Esophagus squamous epithelium (tissue), 5 donors: ENCODE results near the gene ASCL5. TPM values are rescaled to one million over a fixed set of nuclear protein-coding genes. Genes with fewer than 3 reads are reported as not detected.

ENCODE experiments used
- DNase-seq: peaks from one replicate; lab custom pipeline; 2025; lab: John Stamatoyannopoulos, UW
- H3K27ac ChIP-seq, 4 donors: fragments of 200-600 bp; sonication (generic); one replicate each; pipeline ENCODE4 v1.5.1; 2016 to 2019; ENCODE audit warnings: mild to moderate bottlenecking in 1 of 4
- H3K27me3 ChIP-seq, 4 donors: fragments of 200-600 bp; sonication (generic); 1 replicate in 3 of 4; 2 replicates in 1 of 4; pipeline versions ENCODE4 v1.5.1 to v1.6.0; 2017 to 2021; ENCODE audit warnings: antibody characterized with exemption in 1 of 4
- H3K36me3 ChIP-seq, 3 donors: fragments of 200-600 bp; sonication (generic); one replicate each; pipeline ENCODE4 v1.5.1; 2016 to 2019
- H3K4me1 ChIP-seq, 3 donors: fragments of 200-600 bp; sonication (generic); one replicate each; pipeline ENCODE4 v1.5.1; 2017 to 2019
- H3K4me3 ChIP-seq, 4 donors: fragments of 200-600 bp; sonication (generic); 1 replicate in 3 of 4; 2 replicates in 1 of 4; pipeline ENCODE4 v1.5.1; 2016 to 2019; ENCODE audit warnings: mild to moderate bottlenecking in 2 of 4, moderate library complexity in 1 of 4
- H3K9me3 ChIP-seq, 3 donors: fragments of 200-600 bp; sonication (generic); one replicate each; pipeline ENCODE4 v1.5.1; 2016 to 2019
- POLR2A ChIP-seq, 4 donors: fragments of 450-650 bp; IDR thresholded peaks; one replicate each; pipeline ENCODE4 v1.6.1; 2017; ENCODE audit warnings: antibody characterized with exemption in 4 of 4, mild to moderate bottlenecking in 4 of 4, moderate library complexity in 3 of 4
- WGBS, 2 donors: methylation state at CpG; one replicate each; pipeline ENCODE4 v1.1.5; 2018; 5-methylcytosine and 5-hydroxymethylcytosine counted together
- intact Hi-C: fragments of 100-400 bp; cut with DNase I; formaldehyde crosslinking; loops from one replicate; pipeline ENCODE4 v1.15.0; 2022
- total RNA-seq, 4 donors: library from RNA; depleted of rRNA; stranded (reverse); fragments of >200 nt; gene quantifications; one replicate each; pipeline ENCODE4 v1.1.0, GENCODE V29; 2016
- TF ChIP-seq, protein P1 (sequence below), 6 experiments: fragments of 450-650 bp in 4 of 6; fragments of 200-600 bp in 2 of 6; sonication (generic) in 2 of 6; IDR thresholded peaks; one replicate each; pipeline ENCODE4 v1.5.1; 2016 to 2019; ENCODE audit warnings: antibody characterized with exemption in 6 of 6, mild to moderate bottlenecking in 4 of 6, moderate library complexity in 4 of 6
- donor health status: DM: yes; HTN: yes; CAD: no.

The ASCL5 gene
- total RNA-seq, 4 donors from 2014 or later = not detected

DNA sequence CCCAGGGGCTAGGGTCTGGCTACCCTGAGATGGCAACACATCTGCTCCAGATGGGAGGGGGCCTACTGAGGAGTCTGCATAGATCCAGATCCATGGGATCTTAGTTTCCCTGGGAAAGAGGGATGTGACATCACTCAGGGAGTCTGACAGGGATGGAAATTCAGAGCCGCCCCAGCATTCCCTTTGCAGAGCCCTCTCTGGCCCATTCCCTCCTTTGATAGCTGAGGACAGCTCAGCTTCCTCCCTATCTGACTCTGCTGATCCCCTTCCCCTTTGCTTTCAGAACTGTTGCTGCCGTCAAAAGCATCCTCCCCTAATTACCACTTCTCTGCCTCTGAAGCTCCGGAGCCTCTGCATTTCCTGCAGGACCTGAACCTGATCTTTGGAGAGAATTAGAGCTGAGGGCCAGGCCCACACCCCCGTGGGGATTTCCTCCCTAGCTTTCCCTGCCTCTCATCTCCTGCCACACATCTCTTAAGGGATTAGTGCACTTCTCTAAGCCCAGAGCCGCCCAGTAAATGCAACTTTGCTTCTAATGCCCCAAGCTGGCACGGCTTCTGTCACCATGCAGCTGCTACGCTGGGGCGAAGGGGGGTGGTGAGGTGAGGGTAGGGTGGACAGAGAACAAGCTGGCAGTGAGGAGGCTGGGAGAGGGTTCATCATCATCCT, 9.5 kb upstream of the ASCL5 start:
- H3K27ac ChIP-seq = peak overlapping the region in 2 of 4 donors; percentile 66 to 81
- 54 to 65% methylated on average over 3 to 4 of the region's 8 CpGs for WGBS, 2 donors
- H3K4me1 ChIP-seq = peaks cover 18 to 54% (median 25%) of the 10 kb centered on the region in 3 donors
- H3K4me3 ChIP-seq = no peak overlapping the region
- no peak for DNase-seq
- TF ChIP-seq POLR2A (IDR thresholded peaks at IDR 0.05) = no peak
- TF ChIP-seq, protein P1, sequence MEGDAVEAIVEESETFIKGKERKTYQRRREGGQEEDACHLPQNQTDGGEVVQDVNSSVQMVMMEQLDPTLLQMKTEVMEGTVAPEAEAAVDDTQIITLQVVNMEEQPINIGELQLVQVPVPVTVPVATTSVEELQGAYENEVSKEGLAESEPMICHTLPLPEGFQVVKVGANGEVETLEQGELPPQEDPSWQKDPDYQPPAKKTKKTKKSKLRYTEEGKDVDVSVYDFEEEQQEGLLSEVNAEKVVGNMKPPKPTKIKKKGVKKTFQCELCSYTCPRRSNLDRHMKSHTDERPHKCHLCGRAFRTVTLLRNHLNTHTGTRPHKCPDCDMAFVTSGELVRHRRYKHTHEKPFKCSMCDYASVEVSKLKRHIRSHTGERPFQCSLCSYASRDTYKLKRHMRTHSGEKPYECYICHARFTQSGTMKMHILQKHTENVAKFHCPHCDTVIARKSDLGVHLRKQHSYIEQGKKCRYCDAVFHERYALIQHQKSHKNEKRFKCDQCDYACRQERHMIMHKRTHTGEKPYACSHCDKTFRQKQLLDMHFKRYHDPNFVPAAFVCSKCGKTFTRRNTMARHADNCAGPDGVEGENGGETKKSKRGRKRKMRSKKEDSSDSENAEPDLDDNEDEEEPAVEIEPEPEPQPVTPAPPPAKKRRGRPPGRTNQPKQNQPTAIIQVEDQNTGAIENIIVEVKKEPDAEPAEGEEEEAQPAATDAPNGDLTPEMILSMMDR (IDR thresholded peaks at IDR 0.05) = no peak
- H3K27me3 ChIP-seq = no peaks in the 10 kb centered on the region
- H3K36me3 ChIP-seq = peaks cover 4 to 56% (median 16%) of the 10 kb centered on the region in 3 donors
- no peaks in the 10 kb centered on the region for H3K9me3 ChIP-seq
- intact Hi-C loops = no loop called here

DNA sequence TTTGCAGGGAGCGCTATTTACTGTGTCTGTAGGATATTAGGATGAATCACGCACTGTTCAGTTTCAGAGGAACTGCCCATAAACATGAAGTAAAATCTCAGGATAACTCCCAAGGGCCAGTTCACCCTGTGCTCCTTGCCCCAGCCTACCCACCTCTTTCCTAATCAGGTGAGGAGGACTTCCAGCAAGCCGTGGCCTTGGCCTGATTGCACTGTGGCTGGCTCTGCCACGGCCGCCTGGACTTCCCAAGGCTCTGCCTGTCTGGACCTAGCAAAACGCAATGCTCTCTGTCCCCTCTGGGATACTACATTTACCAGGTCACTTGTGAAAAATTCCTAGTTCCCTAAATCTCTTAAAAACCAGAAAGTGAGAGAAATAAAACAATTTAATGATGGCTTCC, 7.4 kb upstream of the ASCL5 start:
- intact Hi-C loops = no loop called here

DNA sequence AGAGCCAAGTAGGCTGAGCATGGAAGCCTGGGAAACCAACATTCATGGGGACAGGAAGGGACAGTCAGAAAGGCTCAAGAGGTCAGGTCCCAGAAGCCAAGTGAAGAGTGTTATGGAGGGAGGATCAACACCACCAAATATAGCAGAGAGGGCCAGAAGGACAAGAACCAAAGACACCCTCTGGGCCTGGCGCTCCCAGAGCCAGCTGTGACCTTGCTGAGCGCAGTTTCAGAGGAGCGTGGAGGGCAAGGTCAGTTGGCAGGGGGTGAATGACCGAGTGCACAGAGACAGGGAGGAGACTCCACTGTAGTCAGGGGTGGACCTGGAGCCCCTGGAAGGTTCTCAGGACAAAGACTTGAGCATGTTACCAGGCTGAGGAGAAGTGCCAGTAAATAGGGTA, 4.4 kb upstream of the ASCL5 start:
- Histone ChIP-seq H3K36me3 (peaks cover 4 to 29% (median 11%) of the 10 kb centered on the region in 3 donors), H3K4me3 (no peak overlapping the region), H3K27ac (no peak overlapping the region), H3K9me3 (no peaks in the 10 kb centered on the region), H3K4me1 (peaks cover 0 to 13% (median 10%) of the 10 kb centered on the region in 3 donors), H3K27me3 (peaks cover 0 to 26% (median 0%) of the 10 kb centered on the region in 4 donors)
- WGBS, 2 donors = 57 to 66% methylated on average over 4 of the region's 4 CpGs
- intact Hi-C loops = no loop called here
- no peak for DNase-seq
- no peak for TF ChIP-seq POLR2A (IDR thresholded peaks at IDR 0.05)
- TF ChIP-seq, protein P1 (IDR thresholded peaks at IDR 0.05) = no peak

More for the DNA sequence above, 7.4 kb upstream of the ASCL5 start:
- no peaks in the 10 kb centered on the region for H3K9me3 ChIP-seq
- no peak overlapping the region for H3K27ac ChIP-seq
- no peak for DNase-seq
- no peaks in the 10 kb centered on the region for H3K27me3 ChIP-seq
- H3K4me3 ChIP-seq = no peak overlapping the region
- TF ChIP-seq, protein P1 (IDR thresholded peaks at IDR 0.05) = no peak
- no peak for TF ChIP-seq POLR2A (IDR thresholded peaks at IDR 0.05)
- 82 to 87% methylated on average over 4 to 6 of the region's 6 CpGs for WGBS, 2 donors
- H3K4me1 ChIP-seq = peaks cover 13 to 33% (median 25%) of the 10 kb centered on the region in 3 donors
- H3K36me3 ChIP-seq = peaks cover 4 to 37% (median 11%) of the 10 kb centered on the region in 3 donors

DNA sequence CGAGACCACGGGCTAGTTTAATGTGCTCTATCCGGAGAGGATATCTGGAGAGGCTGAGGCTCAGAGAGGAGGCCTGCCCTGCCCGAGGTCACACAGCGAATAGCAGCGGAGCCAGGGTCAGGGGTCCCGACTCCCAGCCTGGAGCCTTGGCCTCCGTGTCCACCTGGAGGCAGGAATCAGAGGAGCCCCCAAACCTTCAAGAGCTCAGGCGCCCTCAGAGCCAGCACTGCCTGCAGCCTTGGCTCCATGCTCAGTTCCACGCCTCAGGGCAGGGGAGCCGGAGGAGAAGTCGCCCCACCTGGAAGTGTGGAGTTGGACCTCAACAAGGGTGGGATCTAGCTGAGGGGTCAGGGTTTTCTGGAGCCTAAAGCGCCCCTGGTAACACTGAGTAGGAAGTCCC, 2.0 kb upstream of the ASCL5 start:
- Histone ChIP-seq H3K27me3 (peaks cover 0 to 49% (median 0%) of the 10 kb centered on the region in 4 donors), H3K36me3 (peaks cover 0 to 6% (median 0%) of the 10 kb centered on the region in 3 donors), H3K9me3 (no peaks in the 10 kb centered on the region), H3K4me3 (no peak overlapping the region), H3K4me1 (peaks cover 0 to 23% (median 12%) of the 10 kb centered on the region in 3 donors), H3K27ac (no peak overlapping the region)
- no peak for DNase-seq
- TF ChIP-seq, protein P1 (IDR thresholded peaks at IDR 0.05) = no peak
- no peak for TF ChIP-seq POLR2A (IDR thresholded peaks at IDR 0.05)
- WGBS, 2 donors = 79 to 96% methylated on average over 3 to 4 of the region's 13 CpGs
- intact Hi-C loops = no loop called here

DNA sequence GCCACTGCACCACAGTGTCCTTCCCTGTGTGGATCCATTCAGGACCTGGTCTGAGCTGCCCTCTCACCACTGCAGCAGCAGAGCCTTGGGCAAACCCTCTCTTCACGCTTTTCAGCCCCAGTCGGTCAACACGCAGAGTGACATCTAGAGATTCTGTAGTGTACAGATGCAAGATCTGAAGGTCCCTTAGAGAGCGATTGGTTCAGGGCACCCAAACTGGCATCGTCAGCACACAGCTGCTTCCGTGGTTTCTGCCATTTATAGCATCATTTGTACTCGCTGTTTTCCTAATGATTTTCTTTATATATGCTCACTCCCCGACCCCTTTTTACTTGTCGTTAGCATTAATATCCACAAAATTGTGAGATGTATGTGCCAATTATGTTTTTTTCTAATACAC, 1.5 kb upstream of the ASCL5 start:
- DNase-seq = no peak
- Histone ChIP-seq H3K36me3 (peaks cover 0 to under 1% (median 0%) of the 10 kb centered on the region in 3 donors), H3K4me1 (peaks cover 0 to 23% (median 12%) of the 10 kb centered on the region in 3 donors), H3K4me3 (no peak overlapping the region), H3K9me3 (no peaks in the 10 kb centered on the region), H3K27me3 (peaks cover 0 to 54% (median under 1%) of the 10 kb centered on the region in 4 donors), H3K27ac (no peak overlapping the region)
- TF ChIP-seq, protein P1 (IDR thresholded peaks at IDR 0.05) = no peak
- intact Hi-C loops = no loop called here
- 71 to 94% methylated on average over 6 to 9 of the region's 9 CpGs for WGBS, 2 donors
